ENCODE data around the gene OVOL2. TPM values are rescaled to one million over a fixed set of nuclear protein-coding genes. Genes with fewer than 3 reads are reported as not detected.
"Not testable (repeated sequence)": the region's sequence is repeated elsewhere in the genome, so short reads cannot be mapped to it uniquely, and the experiment has no call there.

The OVOL2 gene
- total RNA-seq, 4 donors from 2014 or later, result not detected

- no peak overlapping the region for H3K4me3 ChIP-seq
- DNase-seq, result no peak
- no peaks in the 10 kb centered on the region for H3K4me1 ChIP-seq
- H3K27me3 ChIP-seq, result no peaks in the 10 kb centered on the region
- H3K36me3 ChIP-seq, result no peaks in the 10 kb centered on the region
- H3K27ac ChIP-seq, result no peak overlapping the region
- intact Hi-C loops (cut with DNase I; ENCODE audit: low total_unique reads) (no loop called here), in situ Hi-C loops (cut with MboI; ENCODE audit: low sequenced_read_pairs in 4 of 4) (no loop called here)
- ATAC-seq, result no peak
- H3K9me3 ChIP-seq, result no peaks in the 10 kb centered on the region
- TF ChIP-seq POLR2A (IDR thresholded peaks at IDR 0.05) (no peak), CTCF (IDR thresholded peaks at IDR 0.05 in 4 of 5, conservative IDR thresholded peaks at IDR 0.05 in 1 of 5) (no peak)
Measured at GRCh38 chr20:18093388-18093787, 35.7 kb upstream of the OVOL2 start.

GRCh38 chr20:18092890-18093289 lies 35.2 kb upstream of the OVOL2 start:
- no peak overlapping the region for H3K4me3 ChIP-seq
- H3K4me1 ChIP-seq, result no peaks in the 10 kb centered on the region
- intact Hi-C loops (cut with DNase I; ENCODE audit: low total_unique reads), result no loop called here
- in situ Hi-C loops (cut with MboI; ENCODE audit: low sequenced_read_pairs in 4 of 4), result no loop called here
- DNase-seq (no peak), ATAC-seq (no peak)
- H3K9me3 ChIP-seq, result no peaks in the 10 kb centered on the region
- H3K36me3 ChIP-seq, result no peaks in the 10 kb centered on the region
- no peak for TF ChIP-seq POLR2A (IDR thresholded peaks at IDR 0.05)
- TF ChIP-seq CTCF (IDR thresholded peaks at IDR 0.05 in 4 of 5, conservative IDR thresholded peaks at IDR 0.05 in 1 of 5), result no peak
- H3K27ac ChIP-seq, result no peak overlapping the region
- no peaks in the 10 kb centered on the region for H3K27me3 ChIP-seq

GRCh38 chr20:18091623-18092022 lies 33.9 kb upstream of the OVOL2 start:
- H3K4me3 ChIP-seq, result no peak overlapping the region
- no peaks in the 10 kb centered on the region for H3K9me3 ChIP-seq
- H3K4me1 ChIP-seq, result no peaks in the 10 kb centered on the region
- TF ChIP-seq POLR2A (IDR thresholded peaks at IDR 0.05) (no peak), CTCF (IDR thresholded peaks at IDR 0.05 in 4 of 5, conservative IDR thresholded peaks at IDR 0.05 in 1 of 5) (no peak)
- DNase-seq (no peak), ATAC-seq (no peak)
- no peak overlapping the region for H3K27ac ChIP-seq
- intact Hi-C loops (cut with DNase I; ENCODE audit: low total_unique reads) (no loop called here), in situ Hi-C loops (cut with MboI; ENCODE audit: low sequenced_read_pairs in 4 of 4) (no loop called here)
- no peaks in the 10 kb centered on the region for H3K36me3 ChIP-seq
- no peaks in the 10 kb centered on the region for H3K27me3 ChIP-seq

- Histone ChIP-seq H3K27me3 (no peaks in the 10 kb centered on the region), H3K27ac (no peak overlapping the region), H3K36me3 (no peaks in the 10 kb centered on the region), H3K9me3 (no peaks in the 10 kb centered on the region), H3K4me3 (no peak overlapping the region), H3K4me1 (no peaks in the 10 kb centered on the region)
- ATAC-seq (no peak), DNase-seq (no peak)
- intact Hi-C loops (cut with DNase I; ENCODE audit: low total_unique reads), result no loop called here
- TF ChIP-seq CTCF (IDR thresholded peaks at IDR 0.05 in 4 of 5, conservative IDR thresholded peaks at IDR 0.05 in 1 of 5) (no peak), POLR2A (IDR thresholded peaks at IDR 0.05) (no peak)
- in situ Hi-C loops (cut with MboI; ENCODE audit: low sequenced_read_pairs in 4 of 4), result no loop called here
Measured at GRCh38 chr20:18090477-18090876, 32.8 kb upstream of the OVOL2 start.

GRCh38 chr20:18090044-18090443 lies 32.3 kb upstream of the OVOL2 start:
- H3K4me1 ChIP-seq, result no peaks in the 10 kb centered on the region
- H3K4me3 ChIP-seq, result no peak overlapping the region
- H3K36me3 ChIP-seq, result no peaks in the 10 kb centered on the region
- TF ChIP-seq POLR2A (IDR thresholded peaks at IDR 0.05), result no peak
- TF ChIP-seq CTCF (IDR thresholded peaks at IDR 0.05 in 4 of 5, conservative IDR thresholded peaks at IDR 0.05 in 1 of 5), result no peak
- no peaks in the 10 kb centered on the region for H3K27me3 ChIP-seq
- no peaks in the 10 kb centered on the region for H3K9me3 ChIP-seq
- intact Hi-C loops (cut with DNase I; ENCODE audit: low total_unique reads), result no loop called here
- ATAC-seq, result no peak
- no peak for DNase-seq
- in situ Hi-C loops (cut with MboI; ENCODE audit: low sequenced_read_pairs in 4 of 4), result no loop called here
- no peak overlapping the region for H3K27ac ChIP-seq

- H3K27ac ChIP-seq; ATAC-seq; H3K4me1 ChIP-seq; H3K9me3 ChIP-seq; intact Hi-C loops (cut with DNase I; ENCODE audit: low total_unique reads); in situ Hi-C loops (cut with MboI; ENCODE audit: low sequenced_read_pairs in 4 of 4); H3K4me3 ChIP-seq; H3K27me3 ChIP-seq; DNase-seq; H3K36me3 ChIP-seq: not testable (repeated sequence)
Measured at GRCh38 chr20:18088841-18089240, 31.1 kb upstream of the OVOL2 start.

GRCh38 chr20:18088298-18088697 lies 30.6 kb upstream of the OVOL2 start:
- DNase-seq; H3K36me3 ChIP-seq; in situ Hi-C loops (cut with MboI; ENCODE audit: low sequenced_read_pairs in 4 of 4); intact Hi-C loops (cut with DNase I; ENCODE audit: low total_unique reads); H3K27ac ChIP-seq; H3K4me1 ChIP-seq; H3K4me3 ChIP-seq; H3K9me3 ChIP-seq; ATAC-seq; H3K27me3 ChIP-seq: not testable (repeated sequence)

Measured in gastrocnemius medialis (tissue), 4 donors.